PFSK-1 (cell line): ENCODE measurements around the gene SYNE2.

Experiments used
- FOXP2 ChIP-seq: optimal IDR thresholded peaks from 2 replicates; pipeline ENCODE3; 2011; ENCODE audit warnings: borderline replicate concordance, control low read depth, inconsistent platforms; ENCODE audit not compliant: insufficient read depth; ENCODE audit errors: extremely low read length, extremely low read depth
- POLR2AphosphoS5 ChIP-seq: IDR thresholded peaks from 2 replicates; pipeline ENCODE4 v1.6.1; 2012; ENCODE audit warnings: low read depth, mild to moderate bottlenecking, control low read depth, low read length, moderate library complexity
- REST ChIP-seq, 2 experiments: IDR thresholded peaks; 2 replicates each; pipeline versions ENCODE4 v1.6.1 to v1.8.0; 2011 to 2012; ENCODE audit warnings: low read depth in 2 of 2, low read length in 2 of 2, control low read depth in 1 of 2, inconsistent platforms in 1 of 2, mild to moderate bottlenecking in 1 of 2, moderate library complexity in 1 of 2; ENCODE audit not compliant: insufficient read depth in 1 of 2
- SIN3A ChIP-seq: IDR thresholded peaks from 2 replicates; pipeline ENCODE4 v1.6.1; 2012; ENCODE audit warnings: mild to moderate bottlenecking, low read length, moderate library complexity, borderline replicate concordance; ENCODE audit not compliant: insufficient read depth
- TAF1 ChIP-seq: IDR thresholded peaks from 2 replicates; pipeline ENCODE4 v1.6.1; 2012; ENCODE audit warnings: low read length, control low read depth, borderline replicate concordance; ENCODE audit not compliant: insufficient read depth

The SYNE2 gene

GRCh38 chr14:64053694-64054669 is 201.2 kb downstream of the SYNE2 start:
- no peak for TF ChIP-seq SIN3A
- TF ChIP-seq REST (IDR thresholded peaks at IDR 0.05; ENCODE audit: insufficient read depth in 1 of 2, low read depth in 2 of 2, low read length in 2 of 2): no peak
- TF ChIP-seq TAF1: no peak
- TF ChIP-seq POLR2AphosphoS5: no peak
- TF ChIP-seq FOXP2: no peak

DNA sequence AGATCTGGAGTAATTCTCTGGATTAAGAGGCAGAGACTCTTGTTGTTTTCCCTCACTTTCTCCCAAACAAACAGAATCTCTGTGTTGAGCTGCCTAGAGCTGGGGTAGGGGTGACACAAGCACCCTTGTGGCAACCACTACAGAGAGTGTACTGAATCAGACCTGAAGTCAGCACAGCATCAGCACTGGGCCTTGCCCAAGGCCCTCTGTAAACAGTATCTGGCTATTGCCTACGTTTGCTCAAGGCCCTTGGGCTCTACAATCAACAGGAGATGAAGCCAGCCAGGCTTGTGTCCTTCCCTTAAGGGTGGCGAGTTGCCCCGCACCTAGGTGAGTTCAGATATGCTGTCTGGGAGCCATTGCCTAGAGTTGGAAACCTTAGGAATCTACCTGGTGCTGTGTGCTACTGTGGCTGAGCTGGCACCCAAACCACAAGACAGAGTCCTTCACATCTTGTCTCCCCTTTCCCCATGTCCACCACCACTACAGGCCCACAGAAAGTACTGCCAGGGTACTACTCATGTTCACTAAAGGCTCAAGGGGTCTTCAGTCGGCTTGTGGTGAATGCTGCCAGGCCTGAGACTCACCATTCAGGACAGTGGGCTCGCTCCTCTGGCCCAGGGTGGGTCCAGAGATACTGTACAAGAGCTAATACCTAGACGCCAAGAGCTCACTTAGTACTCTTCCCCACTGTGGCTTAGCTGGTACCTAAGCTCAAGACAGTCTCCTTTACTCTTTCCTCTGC is 206.8 kb downstream of the SYNE2 start:
- TF ChIP-seq SIN3A (no peak), FOXP2 (no peak), POLR2AphosphoS5 (no peak), REST (IDR thresholded peaks at IDR 0.05; ENCODE audit: insufficient read depth in 1 of 2, low read depth in 2 of 2, low read length in 2 of 2) (no peak), TAF1 (no peak)

- TF ChIP-seq FOXP2 (no peak), TAF1 (no peak), SIN3A (no peak), REST (IDR thresholded peaks at IDR 0.05; ENCODE audit: insufficient read depth in 1 of 2, low read depth in 2 of 2, low read length in 2 of 2) (no peak), POLR2AphosphoS5 (no peak)
Observed at GRCh38 chr14:64060199-64060545, 207.4 kb downstream of the SYNE2 start.

DNA sequence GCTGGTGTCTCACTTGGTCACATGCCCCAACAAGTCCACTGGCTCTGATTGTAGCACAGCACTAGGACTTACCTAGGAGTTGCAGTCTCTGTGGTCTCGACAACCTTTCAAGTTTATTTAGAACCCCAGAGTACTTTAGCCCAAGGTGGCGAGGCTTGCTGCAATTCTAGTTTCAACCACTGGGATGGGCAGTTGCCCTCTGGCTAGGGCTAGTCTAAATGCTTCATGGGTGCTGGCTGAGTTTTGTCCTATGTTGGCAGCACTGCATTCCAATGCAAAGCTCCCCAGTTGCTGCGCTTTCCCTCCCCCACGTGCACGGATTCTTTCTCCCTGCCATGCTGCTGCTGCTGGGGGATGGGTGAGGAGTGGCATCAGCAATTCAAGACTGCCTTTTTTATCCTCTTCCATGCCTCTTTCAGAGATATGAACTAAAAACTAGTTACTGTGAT is 207.9 kb downstream of the SYNE2 start:
- no peak for TF ChIP-seq FOXP2
- TF ChIP-seq TAF1: no peak
- no peak for TF ChIP-seq POLR2AphosphoS5
- TF ChIP-seq SIN3A: no peak
- TF ChIP-seq REST (IDR thresholded peaks at IDR 0.05; ENCODE audit: insufficient read depth in 1 of 2, low read depth in 2 of 2, low read length in 2 of 2): no peak
